ENCODE results near the gene GARS1.

DNA sequence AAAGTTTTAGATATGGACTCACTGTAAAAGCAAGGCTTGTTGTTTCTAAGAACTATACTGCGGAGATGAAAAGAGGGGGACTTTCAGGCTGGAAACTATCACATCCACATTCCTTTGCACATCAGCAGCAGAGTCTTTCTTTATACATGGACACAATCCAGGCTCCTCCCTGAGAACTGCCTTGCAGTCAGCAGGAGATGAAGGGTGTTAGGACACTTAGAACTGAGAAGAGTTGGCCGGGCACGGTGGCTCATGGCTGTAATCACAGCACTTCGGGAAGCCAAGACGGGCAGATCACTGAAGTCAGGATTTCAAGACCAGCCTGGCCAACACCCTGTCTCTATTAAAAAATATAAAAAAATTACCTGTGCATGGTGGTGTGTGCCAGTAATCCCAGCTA lies 9.7 kb upstream of the GARS1 start:
- TF ChIP-seq, protein P1, sequence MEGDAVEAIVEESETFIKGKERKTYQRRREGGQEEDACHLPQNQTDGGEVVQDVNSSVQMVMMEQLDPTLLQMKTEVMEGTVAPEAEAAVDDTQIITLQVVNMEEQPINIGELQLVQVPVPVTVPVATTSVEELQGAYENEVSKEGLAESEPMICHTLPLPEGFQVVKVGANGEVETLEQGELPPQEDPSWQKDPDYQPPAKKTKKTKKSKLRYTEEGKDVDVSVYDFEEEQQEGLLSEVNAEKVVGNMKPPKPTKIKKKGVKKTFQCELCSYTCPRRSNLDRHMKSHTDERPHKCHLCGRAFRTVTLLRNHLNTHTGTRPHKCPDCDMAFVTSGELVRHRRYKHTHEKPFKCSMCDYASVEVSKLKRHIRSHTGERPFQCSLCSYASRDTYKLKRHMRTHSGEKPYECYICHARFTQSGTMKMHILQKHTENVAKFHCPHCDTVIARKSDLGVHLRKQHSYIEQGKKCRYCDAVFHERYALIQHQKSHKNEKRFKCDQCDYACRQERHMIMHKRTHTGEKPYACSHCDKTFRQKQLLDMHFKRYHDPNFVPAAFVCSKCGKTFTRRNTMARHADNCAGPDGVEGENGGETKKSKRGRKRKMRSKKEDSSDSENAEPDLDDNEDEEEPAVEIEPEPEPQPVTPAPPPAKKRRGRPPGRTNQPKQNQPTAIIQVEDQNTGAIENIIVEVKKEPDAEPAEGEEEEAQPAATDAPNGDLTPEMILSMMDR (IDR thresholded peaks at IDR 0.05): no peak
- no peak for TF ChIP-seq POLR2A (IDR thresholded peaks at IDR 0.05)

Data from right lobe of liver (tissue), 4 donors.